ENCODE results near the gene ASPG.

The ASPG gene

DNA sequence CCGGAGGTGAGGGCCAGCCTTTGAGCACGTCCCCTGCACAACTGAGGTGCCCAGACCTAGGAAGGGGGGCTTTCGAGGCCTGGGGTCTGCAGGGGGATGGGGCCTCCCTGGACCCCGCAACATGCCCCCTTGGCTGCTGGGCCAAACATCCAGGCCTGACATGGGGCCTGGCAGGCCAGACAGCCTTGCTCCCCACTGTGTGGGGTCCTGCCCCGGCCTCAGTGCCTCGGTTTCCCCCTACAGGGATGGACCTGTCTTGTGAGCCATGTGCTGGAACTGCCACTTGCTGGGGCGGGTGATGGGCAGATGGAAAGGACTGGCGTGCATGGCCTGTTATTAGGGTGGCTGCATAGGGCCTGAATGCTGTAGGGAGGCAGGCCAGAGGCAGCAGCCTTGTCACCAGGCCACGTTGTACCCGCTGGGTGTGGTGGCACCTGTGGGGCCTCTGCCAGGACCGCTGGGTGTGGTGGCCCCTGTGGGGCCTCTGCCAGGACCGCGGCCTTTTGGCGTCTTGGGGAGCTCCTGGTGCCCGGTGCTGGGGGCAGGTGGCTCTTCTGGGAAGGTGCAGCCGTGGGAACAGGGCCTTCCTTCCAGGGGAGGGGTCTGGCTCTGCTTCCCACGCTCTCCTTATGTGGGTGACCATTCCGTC, 20.4 kb downstream of the ASPG start:
- no peak for ATAC-seq
- no peak for TF ChIP-seq TSHZ2 (CRISPR knock-in tag; IDR thresholded peaks at IDR 0.05)

GRCh38 chr14:104106471-104106991, 21.0 kb downstream of the ASPG start:
- no peak for ATAC-seq
- TF ChIP-seq ZNF565 (CRISPR knock-in tag; conservative IDR thresholded peaks at IDR 0.05; ENCODE audit: low read depth): no peak
- TF ChIP-seq TOX (CRISPR knock-in tag; IDR thresholded peaks at IDR 0.05; ENCODE audit: borderline replicate concordance): no peak
- TF ChIP-seq ZNF8 (CRISPR knock-in tag; IDR thresholded peaks at IDR 0.05): no peak
- no peak for TF ChIP-seq ARNTL (CRISPR knock-in tag; IDR thresholded peaks at IDR 0.05; ENCODE audit: borderline replicate concordance, low read depth)
- TF ChIP-seq BACH2 (CRISPR knock-in tag; IDR thresholded peaks at IDR 0.05; ENCODE audit: borderline replicate concordance): no peak
- no peak for TF ChIP-seq GLIS3 (CRISPR knock-in tag; IDR thresholded peaks at IDR 0.05)
- no peak for TF ChIP-seq CREB5 (CRISPR knock-in tag; IDR thresholded peaks at IDR 0.05; ENCODE audit: low read depth)
- no peak for TF ChIP-seq PPARA (CRISPR knock-in tag; IDR thresholded peaks at IDR 0.05; ENCODE audit: borderline replicate concordance)
- TF ChIP-seq SNAI2 (CRISPR knock-in tag; IDR thresholded peaks at IDR 0.05): no peak
- TF ChIP-seq TCF4 (CRISPR knock-in tag; IDR thresholded peaks at IDR 0.05; ENCODE audit: borderline replicate concordance): no peak
- TF ChIP-seq, protein P1, sequence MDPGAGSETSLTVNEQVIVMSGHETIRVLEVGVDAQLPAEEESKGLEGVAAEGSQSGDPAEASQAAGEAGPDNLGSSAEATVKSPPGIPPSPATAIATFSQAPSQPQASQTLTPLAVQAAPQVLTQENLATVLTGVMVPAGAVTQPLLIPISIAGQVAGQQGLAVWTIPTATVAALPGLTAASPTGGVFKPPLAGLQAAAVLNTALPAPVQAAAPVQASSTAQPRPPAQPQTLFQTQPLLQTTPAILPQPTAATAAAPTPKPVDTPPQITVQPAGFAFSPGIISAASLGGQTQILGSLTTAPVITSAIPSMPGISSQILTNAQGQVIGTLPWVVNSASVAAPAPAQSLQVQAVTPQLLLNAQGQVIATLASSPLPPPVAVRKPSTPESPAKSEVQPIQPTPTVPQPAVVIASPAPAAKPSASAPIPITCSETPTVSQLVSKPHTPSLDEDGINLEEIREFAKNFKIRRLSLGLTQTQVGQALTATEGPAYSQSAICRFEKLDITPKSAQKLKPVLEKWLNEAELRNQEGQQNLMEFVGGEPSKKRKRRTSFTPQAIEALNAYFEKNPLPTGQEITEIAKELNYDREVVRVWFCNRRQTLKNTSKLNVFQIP (CRISPR knock-in tag; IDR thresholded peaks at IDR 0.05; ENCODE audit: borderline replicate concordance, low read depth): no peak
- no peak for TF ChIP-seq ZC3H10 (CRISPR knock-in tag; IDR thresholded peaks at IDR 0.05)
- no peak for TF ChIP-seq PATZ1 (CRISPR knock-in tag; IDR thresholded peaks at IDR 0.05; ENCODE audit: borderline replicate concordance)

- no peak for ATAC-seq
Measured at GRCh38 chr14:104107101-104107581, 21.6 kb downstream of the ASPG start.

More at GRCh38 chr14:104107101-104107581, 21.6 kb downstream of the ASPG start:
- no peak for TF ChIP-seq CREB5 (CRISPR knock-in tag; IDR thresholded peaks at IDR 0.05; ENCODE audit: low read depth)
- TF ChIP-seq TCF4 (CRISPR knock-in tag; IDR thresholded peaks at IDR 0.05; ENCODE audit: borderline replicate concordance): no peak
- TF ChIP-seq ARNTL (CRISPR knock-in tag; IDR thresholded peaks at IDR 0.05; ENCODE audit: borderline replicate concordance, low read depth): no peak
- no peak for TF ChIP-seq ESRRG (CRISPR knock-in tag; IDR thresholded peaks at IDR 0.05)
- TF ChIP-seq CSRNP3 (CRISPR knock-in tag; IDR thresholded peaks at IDR 0.05): no peak
- TF ChIP-seq RARB (CRISPR knock-in tag; IDR thresholded peaks at IDR 0.05): no peak
- TF ChIP-seq OSR1 (CRISPR knock-in tag; IDR thresholded peaks at IDR 0.05): no peak
- no peak for TF ChIP-seq ZNF70 (CRISPR knock-in tag; IDR thresholded peaks at IDR 0.05)
- no peak for TF ChIP-seq CSDC2 (CRISPR knock-in tag; IDR thresholded peaks at IDR 0.05)
- no peak for TF ChIP-seq ZC3H10 (CRISPR knock-in tag; IDR thresholded peaks at IDR 0.05)
- no peak for TF ChIP-seq GLIS3 (CRISPR knock-in tag; IDR thresholded peaks at IDR 0.05)
